GM12891 (cell line): Measurements from ENCODE around the gene ERFL.

ENCODE experiments used
- PAX5 ChIP-seq: IDR thresholded peaks from 2 replicates; pipeline ENCODE4 v1.6.1; 2011; ENCODE audit warnings: low read length, moderate library complexity, mild to moderate bottlenecking; ENCODE audit not compliant: insufficient read depth, severe bottlenecking
- POLR2A ChIP-seq: IDR thresholded peaks from 2 replicates; pipeline ENCODE4 v1.6.1; 2011; ENCODE audit warnings: low read depth, low read length, control low read depth
- POLR2AphosphoS5 ChIP-seq: IDR thresholded peaks from 2 replicates; pipeline ENCODE4 v1.6.1; 2011; ENCODE audit warnings: low read depth, low read length, control low read depth
- POU2F2 ChIP-seq: IDR thresholded peaks from 2 replicates; pipeline ENCODE4 v1.6.1; 2011; ENCODE audit warnings: low read depth, mild to moderate bottlenecking, control low read depth, low read length, moderate library complexity
- TAF1 ChIP-seq: IDR thresholded peaks from 2 replicates; pipeline ENCODE4 v1.6.1; 2011; ENCODE audit warnings: low read depth, low read length, control low read depth

DNA sequence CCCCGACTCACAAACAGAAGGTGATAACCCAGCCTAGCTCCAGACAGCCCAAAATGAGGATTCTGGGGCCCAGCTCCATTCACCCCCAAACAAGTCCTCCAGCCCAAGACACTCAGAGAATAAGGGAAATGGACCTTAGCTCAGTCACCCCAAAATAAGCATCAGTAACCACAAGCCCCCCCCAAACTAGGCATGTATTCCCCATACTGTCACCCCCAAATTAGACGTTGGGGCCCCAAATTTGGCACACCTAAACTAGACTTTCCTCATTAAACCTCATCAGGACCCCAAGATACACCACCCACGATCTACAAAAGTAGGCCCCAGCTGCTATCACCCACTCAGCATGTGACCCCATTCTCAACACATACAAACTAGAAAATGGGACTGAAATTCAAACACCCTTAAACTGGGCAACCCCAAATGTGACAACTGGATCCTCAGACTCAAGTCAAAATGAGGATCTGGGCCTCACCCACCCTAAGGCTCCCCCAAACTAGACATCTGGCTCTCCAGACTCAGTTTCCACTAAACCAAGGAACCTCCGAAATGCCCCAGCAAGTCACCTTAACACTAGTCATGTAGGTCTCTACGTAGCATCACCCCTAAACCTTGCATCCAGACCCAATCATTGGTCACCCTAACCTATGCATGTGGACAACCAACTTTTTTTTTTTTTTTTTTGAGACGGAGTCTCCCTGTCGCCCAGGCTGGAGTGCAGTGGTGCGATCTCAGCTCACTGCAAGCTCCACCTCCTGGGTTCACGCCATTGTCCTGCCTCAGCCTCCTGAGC, 13.4 kb upstream of the ERFL start:
- TF ChIP-seq POLR2AphosphoS5, result no peak
- TF ChIP-seq POLR2A, result no peak
- TF ChIP-seq TAF1, result no peak
- TF ChIP-seq POU2F2, result no peak
- no peak for TF ChIP-seq PAX5
